K562 (cell line): ENCODE results near the gene NCOA3.

Source experiments
- BRD9 ChIP-seq: fragments of 450-650 bp; IDR thresholded peaks from 2 replicates; pipeline ENCODE4 v1.6.1; 2018; ENCODE audit warnings: low read depth; ENCODE audit not compliant: partially characterized antibody
- CHD1 ChIP-seq: fragments of 200-600 bp; sonication (generic); IDR thresholded peaks from one replicate; pipeline ENCODE4 v1.6.1; 2012; ENCODE audit warnings: mild to moderate bottlenecking, moderate library complexity, low read length, inconsistent platforms
- EZH2 ChIP-seq: IDR thresholded peaks from 2 replicates; pipeline ENCODE4 v1.6.1; 2012; ENCODE audit warnings: low read depth, mild to moderate bottlenecking, inconsistent platforms, low read length, borderline replicate concordance
- FOXM1 ChIP-seq, 2 experiments: fragments of 450-650 bp in 1 of 2; sonication (generic) in 1 of 2; formaldehyde crosslinking in 1 of 2; IDR thresholded peaks; 2 replicates each; pipeline versions ENCODE4 v1.6.1 to v1.9.0; 2017 to 2022; ENCODE audit warnings: low read depth in 2 of 2, mild to moderate bottlenecking in 2 of 2, missing genetic modification reagents in 1 of 2, moderate library complexity in 1 of 2
- POLR2A ChIP-seq: fragments of 450-650 bp; conservative IDR thresholded peaks from 2 replicates; pipeline ENCODE4 v1.6.1; 2016
- TAF9B ChIP-seq: fragments of 450-650 bp; IDR thresholded peaks from 2 replicates; pipeline ENCODE4 v1.6.1; 2018; ENCODE audit warnings: mild to moderate bottlenecking; ENCODE audit not compliant: partially characterized antibody
- TF ChIP-seq, protein P1 (sequence below): fragments of 450-650 bp; IDR thresholded peaks from 2 replicates; pipeline ENCODE4 v1.7.1; 2018; ENCODE audit warnings: mild to moderate bottlenecking, low read depth; ENCODE audit not compliant: partially characterized antibody
- TF ChIP-seq, protein P2 (sequence below): fragments of 250-450 bp; sonication (Bioruptor Pico); IDR thresholded peaks from 2 replicates; pipeline ENCODE4 v1.4.0; 2020; ENCODE audit warnings: mild to moderate bottlenecking, moderate library complexity

DNA sequence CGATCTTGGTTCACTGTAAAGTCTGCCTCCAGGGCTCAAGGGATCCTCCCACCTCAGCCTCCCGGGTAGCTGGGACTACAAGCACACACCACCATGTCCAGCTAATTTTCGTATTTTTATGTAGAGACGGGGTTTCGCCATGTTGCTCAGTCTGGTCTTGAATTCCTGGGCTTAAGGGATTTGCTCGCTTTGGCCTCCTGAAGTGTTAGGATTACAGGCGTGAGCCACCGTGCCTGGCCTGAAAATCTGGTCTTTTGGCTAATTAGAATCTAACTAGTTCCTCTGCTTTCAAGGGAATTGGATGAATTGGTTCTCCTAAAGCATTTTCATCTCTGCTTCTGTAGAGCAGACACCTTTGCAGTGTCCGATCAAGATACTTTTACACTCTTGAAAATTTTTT lies 51.3 kb downstream of the NCOA3 start:
- TF ChIP-seq, protein P1, sequence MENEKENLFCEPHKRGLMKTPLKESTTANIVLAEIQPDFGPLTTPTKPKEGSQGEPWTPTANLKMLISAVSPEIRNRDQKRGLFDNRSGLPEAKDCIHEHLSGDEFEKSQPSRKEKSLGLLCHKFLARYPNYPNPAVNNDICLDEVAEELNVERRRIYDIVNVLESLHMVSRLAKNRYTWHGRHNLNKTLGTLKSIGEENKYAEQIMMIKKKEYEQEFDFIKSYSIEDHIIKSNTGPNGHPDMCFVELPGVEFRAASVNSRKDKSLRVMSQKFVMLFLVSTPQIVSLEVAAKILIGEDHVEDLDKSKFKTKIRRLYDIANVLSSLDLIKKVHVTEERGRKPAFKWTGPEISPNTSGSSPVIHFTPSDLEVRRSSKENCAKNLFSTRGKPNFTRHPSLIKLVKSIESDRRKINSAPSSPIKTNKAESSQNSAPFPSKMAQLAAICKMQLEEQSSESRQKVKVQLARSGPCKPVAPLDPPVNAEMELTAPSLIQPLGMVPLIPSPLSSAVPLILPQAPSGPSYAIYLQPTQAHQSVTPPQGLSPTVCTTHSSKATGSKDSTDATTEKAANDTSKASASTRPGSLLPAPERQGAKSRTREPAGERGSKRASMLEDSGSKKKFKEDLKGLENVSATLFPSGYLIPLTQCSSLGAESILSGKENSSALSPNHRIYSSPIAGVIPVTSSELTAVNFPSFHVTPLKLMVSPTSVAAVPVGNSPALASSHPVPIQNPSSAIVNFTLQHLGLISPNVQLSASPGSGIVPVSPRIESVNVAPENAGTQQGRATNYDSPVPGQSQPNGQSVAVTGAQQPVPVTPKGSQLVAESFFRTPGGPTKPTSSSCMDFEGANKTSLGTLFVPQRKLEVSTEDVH, result no peak
- TF ChIP-seq POLR2A, result no peak
- TF ChIP-seq, protein P2, sequence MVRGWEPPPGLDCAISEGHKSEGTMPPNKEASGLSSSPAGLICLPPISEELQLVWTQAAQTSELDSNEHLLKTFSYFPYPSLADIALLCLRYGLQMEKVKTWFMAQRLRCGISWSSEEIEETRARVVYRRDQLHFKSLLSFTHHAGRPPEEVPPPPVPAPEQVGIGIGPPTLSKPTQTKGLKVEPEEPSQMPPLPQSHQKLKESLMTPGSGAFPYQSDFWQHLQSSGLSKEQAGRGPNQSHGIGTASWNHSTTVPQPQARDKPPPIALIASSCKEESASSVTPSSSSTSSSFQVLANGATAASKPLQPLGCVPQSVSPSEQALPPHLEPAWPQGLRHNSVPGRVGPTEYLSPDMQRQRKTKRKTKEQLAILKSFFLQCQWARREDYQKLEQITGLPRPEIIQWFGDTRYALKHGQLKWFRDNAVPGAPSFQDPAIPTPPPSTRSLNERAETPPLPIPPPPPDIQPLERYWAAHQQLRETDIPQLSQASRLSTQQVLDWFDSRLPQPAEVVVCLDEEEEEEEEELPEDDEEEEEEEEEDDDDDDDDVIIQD, result no peak
- no peak for TF ChIP-seq CHD1
- no peak for TF ChIP-seq BRD9
- TF ChIP-seq EZH2, result no peak
- no peak for TF ChIP-seq TAF9B
- TF ChIP-seq FOXM1 (IDR thresholded peaks at IDR 0.05; ENCODE audit: low read depth), result no peak
- no peak for TF ChIP-seq FOXM1 (CRISPR knock-in tag; IDR thresholded peaks at IDR 0.05; ENCODE audit: low read depth)
